Heart left ventricle (tissue), 16 donors: ENCODE data around the gene IPO11. TPM values are rescaled to one million over a fixed set of nuclear protein-coding genes. Genes with fewer than 3 reads are reported as not detected.

Source experiments
- ATAC-seq, 4 donors: fragments of 200-7000 bp; cut with Tn5 transposase; one replicate each; pipeline ENCODE4 v1.9.1; 2020 to 2022; ENCODE audit warnings: moderate library complexity in 4 of 4, mild to moderate bottlenecking in 3 of 4, moderate number of reproducible peaks in 1 of 4
- DNase-seq, 5 donors: peaks; one replicate each; pipeline ENCODE4 v3.0.0-alpha.2; 2020
- H3K27ac ChIP-seq, 12 donors: fragments of 200-600 bp; sonication (generic) in 4 of 12; one replicate each; pipeline versions ENCODE4 v1.5.0 to v1.8.0; 2016 to 2022; ENCODE audit warnings: mild to moderate bottlenecking in 2 of 12
- H3K27me3 ChIP-seq, 9 donors: fragments of 200-600 bp; sonication (generic) in 2 of 9; one replicate each; pipeline versions ENCODE4 v1.5.1 to v1.8.0; 2016 to 2022; ENCODE audit warnings: mild to moderate bottlenecking in 3 of 9
- H3K36me3 ChIP-seq, 9 donors: fragments of 200-600 bp; sonication (generic) in 2 of 9; one replicate each; pipeline versions ENCODE4 v1.5.0 to v1.8.0; 2018 to 2022; ENCODE audit warnings: mild to moderate bottlenecking in 2 of 9
- H3K4me1 ChIP-seq, 12 donors: fragments of 200-600 bp; sonication (generic) in 4 of 12; one replicate each; pipeline versions ENCODE4 v1.5.0 to v1.8.0; 2016 to 2022; ENCODE audit warnings: mild to moderate bottlenecking in 3 of 12
- H3K4me3 ChIP-seq, 12 donors: fragments of 200-600 bp; sonication (generic) in 4 of 12; one replicate each; pipeline versions ENCODE4 v1.5.0 to v1.8.0; 2017 to 2022; ENCODE audit warnings: mild to moderate bottlenecking in 9 of 12, moderate library complexity in 4 of 12
- H3K9me3 ChIP-seq, 12 donors: fragments of 200-600 bp; sonication (generic) in 4 of 12; one replicate each; pipeline versions ENCODE4 v1.5.0 to v1.8.0; 2016 to 2022; ENCODE audit warnings: mild to moderate bottlenecking in 1 of 12
- POLR2A ChIP-seq, 2 donors: fragments of 450-650 bp; IDR thresholded peaks; one replicate each; pipeline ENCODE4 v1.6.1; 2017; ENCODE audit warnings: antibody characterized with exemption in 2 of 2, mild to moderate bottlenecking in 2 of 2, moderate library complexity in 2 of 2
- WGBS, 4 donors: extraction: QIAGEN DNeasy Blood & Tissue Kit in 2 of 4; methylation state at CpG; one replicate each; pipeline versions ENCODE4 v1.1.5 to v1.1.7; 2013 to 2018; 5-methylcytosine and 5-hydroxymethylcytosine counted together
- intact Hi-C, 10 donors: fragments of 100-400 bp; cut with DNase I; formaldehyde crosslinking; loops; one replicate each; pipeline versions ENCODE4 v1.11.1 to v1.14.2; 2022
- polyA plus RNA-seq, 2 donors: library from polyadenylated mRNA; stranded (reverse); fragments of 200-250 nt; gene quantifications; one replicate each; pipeline ENCODE4 v1.2.3, GENCODE V29; 2013
- total RNA-seq, 9 donors: library from RNA; depleted of rRNA in 2 of 9; stranded (reverse); fragments of >200 nt in 2 of 9; fragmentation: NEBNext Ultra II Directional in 3 of 9; extraction: Animal tissue kit (Norgen Biotek cat#: 25700) in 3 of 9; gene quantifications; one replicate each; pipeline versions ENCODE4 v1.1.0 to v1.2.4, GENCODE V29; 2016 to 2023
- TF ChIP-seq, protein P1 (sequence below), 12 donors: fragments of 200-600 bp; sonication (generic) in 4 of 12; IDR thresholded peaks; one replicate each; pipeline versions ENCODE4 v1.5.0 to v1.8.0; 2018 to 2022; ENCODE audit warnings: antibody characterized with exemption in 12 of 12, mild to moderate bottlenecking in 5 of 12
- donor health status: ischemic (EF 13 %, LVEDD 7.1; RV severe dilation, severe dysfunction).
- donor health status: healthy with polysubstance abuse.
- donor health status: DM: no; HTN: yes; CAD: no.
- donor health status: DM: no; HTN: no; CAD: no.
- donor health status: ischemic (EF 25% LVEDD 6.9; RV normal size, moderate dysfunction).
- donor health status: ischemic (EF 25% LVEDD 5.7; RV mildly dilated, moderate dysfunction).
- donor health status: healthy.
- donor health status: DM: yes; HTN: yes; CAD: no.
- donor health status: ischemic (EF 35%, LVEDD 5.7; RV mildly dilated, moderate dysfunction).
- donor health status: nonischemic (EF 11% LVEDD 7.7; RV severe dilation, severe dysfunction).
- donor health status: DM: yes; HTN: yes; CAD: no.
- donor health status: PGD.
- donor health status: ischemic (EF 29% LVEDD 5.4; RV normal size, mild dysfunction).
- donor health status: nonischemic (EF 23%, LVEDD 6.1; RV moderate dilation, normal function).

IPO11 gene
- total and polyA plus RNA-seq, 11 donors = 8.2 to 40.4 (median 29.1) TPM

DNA sequence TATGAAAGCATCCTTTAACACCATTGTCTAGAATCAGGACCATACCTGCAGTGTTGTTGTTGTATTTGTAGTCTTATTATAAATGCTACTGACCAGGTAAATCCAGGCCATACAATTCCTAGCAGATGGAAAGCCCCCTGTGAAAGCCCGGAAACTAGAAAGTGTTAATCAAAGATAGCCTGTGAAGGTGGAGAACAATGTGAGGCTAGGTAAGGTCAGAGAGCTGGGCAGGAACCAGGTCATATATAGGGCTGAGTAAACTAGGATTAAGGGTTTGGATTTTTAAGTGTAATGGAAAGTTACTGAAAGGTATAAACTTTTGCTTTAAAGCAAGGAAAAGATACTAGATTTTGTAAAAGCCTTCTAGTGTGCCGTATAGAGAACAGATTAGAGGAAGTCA is 172.7 kb downstream of the IPO11 start:
- TF ChIP-seq, protein P1, sequence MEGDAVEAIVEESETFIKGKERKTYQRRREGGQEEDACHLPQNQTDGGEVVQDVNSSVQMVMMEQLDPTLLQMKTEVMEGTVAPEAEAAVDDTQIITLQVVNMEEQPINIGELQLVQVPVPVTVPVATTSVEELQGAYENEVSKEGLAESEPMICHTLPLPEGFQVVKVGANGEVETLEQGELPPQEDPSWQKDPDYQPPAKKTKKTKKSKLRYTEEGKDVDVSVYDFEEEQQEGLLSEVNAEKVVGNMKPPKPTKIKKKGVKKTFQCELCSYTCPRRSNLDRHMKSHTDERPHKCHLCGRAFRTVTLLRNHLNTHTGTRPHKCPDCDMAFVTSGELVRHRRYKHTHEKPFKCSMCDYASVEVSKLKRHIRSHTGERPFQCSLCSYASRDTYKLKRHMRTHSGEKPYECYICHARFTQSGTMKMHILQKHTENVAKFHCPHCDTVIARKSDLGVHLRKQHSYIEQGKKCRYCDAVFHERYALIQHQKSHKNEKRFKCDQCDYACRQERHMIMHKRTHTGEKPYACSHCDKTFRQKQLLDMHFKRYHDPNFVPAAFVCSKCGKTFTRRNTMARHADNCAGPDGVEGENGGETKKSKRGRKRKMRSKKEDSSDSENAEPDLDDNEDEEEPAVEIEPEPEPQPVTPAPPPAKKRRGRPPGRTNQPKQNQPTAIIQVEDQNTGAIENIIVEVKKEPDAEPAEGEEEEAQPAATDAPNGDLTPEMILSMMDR (IDR thresholded peaks at IDR 0.05) = no peak
- TF ChIP-seq POLR2A (IDR thresholded peaks at IDR 0.05) = no peak
- H3K27me3 ChIP-seq = no peaks in the 10 kb centered on the region
- H3K4me1 ChIP-seq = peaks cover 0 to 13% (median under 1%) of the 10 kb centered on the region in 12 donors
- H3K27ac ChIP-seq = no peak overlapping the region
- H3K36me3 ChIP-seq = peaks cover 0 to 6% (median 0%) of the 10 kb centered on the region in 9 donors
- no peak overlapping the region for H3K4me3 ChIP-seq
- 68 to 78% (median 73%) methylated on average over 2 of the region's 2 CpGs for WGBS, 4 donors
- H3K9me3 ChIP-seq = no peaks in the 10 kb centered on the region
- ATAC-seq (no peak), DNase-seq (no peak)
- intact Hi-C loops = no loop called here

DNA sequence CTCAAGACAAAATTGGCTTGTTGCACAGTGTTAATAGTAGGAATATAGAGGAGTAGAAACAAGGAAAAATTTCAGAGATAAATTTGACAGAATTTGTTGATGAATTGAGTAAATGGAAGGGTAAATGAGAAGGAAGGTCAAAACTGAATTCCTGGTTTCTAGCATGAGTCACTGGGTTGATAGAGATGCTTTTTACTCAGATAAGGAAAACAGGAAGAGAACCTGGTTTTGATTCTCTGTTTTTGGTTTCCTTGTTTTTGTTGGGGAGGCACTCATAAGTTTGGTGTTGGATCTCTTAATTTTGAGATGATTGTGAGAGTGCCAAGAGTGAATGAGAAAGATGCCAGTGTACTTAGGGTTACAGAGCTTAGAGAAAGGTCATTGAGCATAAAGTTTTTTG is 173.2 kb downstream of the IPO11 start:
- TF ChIP-seq, protein P1 (IDR thresholded peaks at IDR 0.05) = no peak
- TF ChIP-seq POLR2A (IDR thresholded peaks at IDR 0.05) = no peak
- Histone ChIP-seq H3K27me3 (no peaks in the 10 kb centered on the region), H3K4me3 (no peak overlapping the region), H3K9me3 (no peaks in the 10 kb centered on the region), H3K36me3 (peaks cover 0 to 7% (median 0%) of the 10 kb centered on the region in 9 donors), H3K4me1 (peaks cover 0 to 13% (median under 1%) of the 10 kb centered on the region in 12 donors), H3K27ac (no peak overlapping the region)
- ATAC-seq = no peak
- DNase-seq = no peak
- intact Hi-C loops = no loop called here

DNA sequence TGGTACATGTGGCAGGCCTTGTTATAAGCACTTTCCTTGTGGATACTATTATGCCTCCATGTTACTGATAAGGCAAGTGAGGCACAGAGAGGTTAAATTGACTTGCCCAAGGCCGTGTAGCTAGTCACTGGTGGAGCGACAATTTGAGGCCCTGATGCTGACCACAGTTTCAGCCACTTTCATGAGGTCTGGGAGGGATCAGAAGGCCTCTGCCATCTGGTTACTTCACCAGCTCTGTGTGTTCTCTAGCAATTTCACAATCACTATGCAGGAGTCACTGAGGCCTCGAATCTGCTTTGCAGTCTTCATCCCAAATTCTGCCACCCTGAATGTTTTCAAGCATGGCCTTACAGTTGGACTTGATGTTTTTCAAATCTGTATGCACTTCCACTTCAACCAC is 175.2 kb downstream of the IPO11 start:
- Histone ChIP-seq H3K27ac (no peak overlapping the region), H3K9me3 (no peaks in the 10 kb centered on the region), H3K4me1 (peaks cover 0 to 13% (median under 1%) of the 10 kb centered on the region in 12 donors), H3K4me3 (no peak overlapping the region), H3K27me3 (no peaks in the 10 kb centered on the region), H3K36me3 (peaks cover 0 to 26% (median 15%) of the 10 kb centered on the region in 9 donors)
- intact Hi-C loops = no loop called here
- TF ChIP-seq POLR2A (IDR thresholded peaks at IDR 0.05) = no peak
- TF ChIP-seq, protein P1 (IDR thresholded peaks at IDR 0.05) = no peak
- ATAC-seq (no peak), DNase-seq (no peak)
- WGBS, 4 donors = 82 to 90% (median 87%) methylated on average over 3 of the region's 3 CpGs

DNA sequence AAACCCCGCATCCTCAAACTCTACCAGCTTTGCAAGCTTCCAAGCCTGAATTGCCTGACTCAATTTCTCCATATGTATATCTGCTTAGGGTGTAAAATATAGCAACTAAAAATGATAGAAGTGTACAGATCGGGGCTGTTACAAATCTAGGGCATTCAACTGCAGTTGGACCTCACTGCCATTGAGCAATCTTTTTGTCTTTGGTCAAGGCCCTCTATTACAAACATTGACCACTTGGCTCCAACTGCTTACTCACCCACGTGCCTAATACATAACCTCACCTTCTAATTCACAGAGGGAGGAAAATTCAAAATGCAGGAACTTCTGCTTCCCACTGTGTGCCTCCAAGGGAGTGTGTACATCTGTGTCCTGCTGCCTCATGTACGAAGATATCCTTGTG is 176.1 kb downstream of the IPO11 start:
- TF ChIP-seq, protein P1 (IDR thresholded peaks at IDR 0.05) = no peak
- TF ChIP-seq POLR2A (IDR thresholded peaks at IDR 0.05) = no peak
- intact Hi-C loops = no loop called here

More for the DNA sequence above, 176.1 kb downstream of the IPO11 start:
- Histone ChIP-seq H3K27me3 (no peaks in the 10 kb centered on the region), H3K4me1 (peaks cover 0 to 15% (median 2%) of the 10 kb centered on the region in 12 donors), H3K4me3 (no peak overlapping the region), H3K9me3 (no peaks in the 10 kb centered on the region), H3K27ac (no peak overlapping the region), H3K36me3 (peaks cover 0 to 32% (median 17%) of the 10 kb centered on the region in 9 donors)
- DNase-seq (no peak), ATAC-seq (no peak)
- 85 to 99% (median 95%) methylated on average over 4 of the region's 4 CpGs for WGBS, 4 donors
